ENCODE data around the gene L1CAM. TPM values are rescaled to one million over a fixed set of nuclear protein-coding genes. Genes with fewer than 3 reads are reported as not detected.

Gene L1CAM
- total RNA-seq, 3 donors from 2014 or later (not counting 1 experiment from before 2014, with no cell fraction given), result 0.23 to 0.98 TPM; not detected in 1

GRCh38 chrX:153874366-153875125 lies 11.4 kb downstream of the L1CAM start:
- TF ChIP-seq, protein P1, sequence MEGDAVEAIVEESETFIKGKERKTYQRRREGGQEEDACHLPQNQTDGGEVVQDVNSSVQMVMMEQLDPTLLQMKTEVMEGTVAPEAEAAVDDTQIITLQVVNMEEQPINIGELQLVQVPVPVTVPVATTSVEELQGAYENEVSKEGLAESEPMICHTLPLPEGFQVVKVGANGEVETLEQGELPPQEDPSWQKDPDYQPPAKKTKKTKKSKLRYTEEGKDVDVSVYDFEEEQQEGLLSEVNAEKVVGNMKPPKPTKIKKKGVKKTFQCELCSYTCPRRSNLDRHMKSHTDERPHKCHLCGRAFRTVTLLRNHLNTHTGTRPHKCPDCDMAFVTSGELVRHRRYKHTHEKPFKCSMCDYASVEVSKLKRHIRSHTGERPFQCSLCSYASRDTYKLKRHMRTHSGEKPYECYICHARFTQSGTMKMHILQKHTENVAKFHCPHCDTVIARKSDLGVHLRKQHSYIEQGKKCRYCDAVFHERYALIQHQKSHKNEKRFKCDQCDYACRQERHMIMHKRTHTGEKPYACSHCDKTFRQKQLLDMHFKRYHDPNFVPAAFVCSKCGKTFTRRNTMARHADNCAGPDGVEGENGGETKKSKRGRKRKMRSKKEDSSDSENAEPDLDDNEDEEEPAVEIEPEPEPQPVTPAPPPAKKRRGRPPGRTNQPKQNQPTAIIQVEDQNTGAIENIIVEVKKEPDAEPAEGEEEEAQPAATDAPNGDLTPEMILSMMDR (IDR thresholded peaks at IDR 0.05), result no peak
- Histone ChIP-seq H3K9me3 (ENCODE audit: control insufficient read depth, insufficient read depth, low read length) (no peaks in the 10 kb centered on the region), H3K4me1 (ENCODE audit: control insufficient read depth, insufficient read depth, low read length) (peaks cover 9% of the 10 kb centered on the region), H3K36me3 (ENCODE audit: control insufficient read depth, insufficient read depth, low read length) (no peaks in the 10 kb centered on the region), H3K4me3 (ENCODE audit: low read length) (no peak overlapping the region), H3K27ac (ENCODE audit: low read length) (no peak overlapping the region), H3K27me3 (ENCODE audit: control insufficient read depth, insufficient read depth, low read length) (peaks cover 5% of the 10 kb centered on the region)
- H3K27ac Mint-ChIP-seq, result no peak overlapping the region
- 85% methylated on average over 11 of the region's 13 CpGs for WGBS (ENCODE audit: insufficient coverage)
- intact Hi-C loops (cut with micrococcal nuclease), result no loop called here
- no peak for ATAC-seq
- DNase-seq, result no peak
- H3K4me3 Mint-ChIP-seq, result no peak overlapping the region
- no peaks in the 10 kb centered on the region for H3K9me3 Mint-ChIP-seq
- H3K27me3 Mint-ChIP-seq (ENCODE audit: low read depth in 2 of 2), result peaks cover 24 to 34% of the 10 kb centered on the region in 2 donors
- H3K4me1 Mint-ChIP-seq, result peaks cover 0 to 16% of the 10 kb centered on the region in 2 donors
- H3K36me3 Mint-ChIP-seq, result no peaks in the 10 kb centered on the region

GRCh38 chrX:153874085-153874365 lies 11.9 kb downstream of the L1CAM start:
- Mint-ChIP-seq H3K4me3 (no peak overlapping the region), H3K36me3 (no peaks in the 10 kb centered on the region), H3K4me1 (peaks cover 0 to 13% of the 10 kb centered on the region in 2 donors), H3K27me3 (ENCODE audit: low read depth in 2 of 2) (peaks cover 19 to 30% of the 10 kb centered on the region in 2 donors), H3K9me3 (no peaks in the 10 kb centered on the region), H3K27ac (no peak overlapping the region)
- TF ChIP-seq, protein P1 (IDR thresholded peaks at IDR 0.05), result no peak
- WGBS (ENCODE audit: insufficient coverage), result 67% methylated on average over 3 of the region's 3 CpGs
- Histone ChIP-seq H3K36me3 (ENCODE audit: control insufficient read depth, insufficient read depth, low read length) (no peaks in the 10 kb centered on the region), H3K4me3 (ENCODE audit: low read length) (no peak overlapping the region), H3K9me3 (ENCODE audit: control insufficient read depth, insufficient read depth, low read length) (no peaks in the 10 kb centered on the region), H3K4me1 (ENCODE audit: control insufficient read depth, insufficient read depth, low read length) (peaks cover 8% of the 10 kb centered on the region), H3K27me3 (ENCODE audit: control insufficient read depth, insufficient read depth, low read length) (peaks cover 5% of the 10 kb centered on the region), H3K27ac (ENCODE audit: low read length) (no peak overlapping the region)
- intact Hi-C loops (cut with micrococcal nuclease), result no loop called here
- ATAC-seq (no peak), DNase-seq (no peak)

DNA sequence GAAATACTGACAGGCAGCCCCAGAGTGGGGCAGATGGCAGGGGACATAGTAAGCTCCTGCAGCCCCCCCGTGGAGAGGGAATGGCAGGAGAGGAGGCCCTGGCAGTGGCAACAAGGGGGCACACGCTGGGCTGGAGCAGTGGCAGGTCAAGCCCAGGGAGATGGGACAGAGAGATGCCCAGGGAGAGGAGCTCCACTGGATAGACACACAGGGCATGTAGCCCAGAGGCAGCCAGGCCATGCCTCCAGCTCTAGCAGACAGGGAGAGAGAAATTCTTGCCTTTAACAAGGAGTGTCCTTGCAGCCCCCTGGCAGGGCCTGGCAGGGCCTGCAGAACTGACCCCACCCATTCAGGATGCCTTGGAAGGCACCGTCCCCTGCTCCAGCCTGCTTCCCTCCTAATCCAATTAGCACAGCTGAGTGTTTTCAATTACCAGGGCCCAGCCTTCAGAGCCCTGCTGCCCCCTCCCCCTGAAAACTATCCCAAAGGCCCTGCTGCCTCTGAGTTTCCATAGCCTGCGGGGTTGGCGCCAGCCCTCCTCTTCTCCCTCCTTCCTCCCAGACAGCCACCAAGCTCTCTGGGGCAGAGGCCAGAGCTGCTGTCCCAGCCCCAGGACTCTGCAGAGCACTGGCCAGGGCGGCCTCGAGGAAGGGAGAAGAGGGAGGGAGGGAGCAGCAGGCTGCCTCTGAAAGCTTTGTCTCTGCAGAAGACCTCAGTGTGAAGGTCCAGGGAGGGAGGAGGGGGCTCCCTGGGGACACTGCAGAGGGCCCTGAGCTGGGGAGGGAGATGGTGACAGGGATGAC lies 12.5 kb downstream of the L1CAM start:
- H3K4me3 ChIP-seq (ENCODE audit: low read length), result no peak overlapping the region
- no peaks in the 10 kb centered on the region for H3K36me3 ChIP-seq (ENCODE audit: control insufficient read depth, insufficient read depth, low read length)
- Mint-ChIP-seq H3K36me3 (no peaks in the 10 kb centered on the region), H3K9me3 (no peaks in the 10 kb centered on the region), H3K27ac (no peak overlapping the region), H3K27me3 (ENCODE audit: low read depth in 2 of 2) (peaks cover 14 to 25% of the 10 kb centered on the region in 2 donors), H3K4me1 (peaks cover 0 to 11% of the 10 kb centered on the region in 2 donors), H3K4me3 (no peak overlapping the region)
- intact Hi-C loops (cut with micrococcal nuclease), result no loop called here
- DNase-seq (no peak), ATAC-seq (no peak)
- H3K27me3 ChIP-seq (ENCODE audit: control insufficient read depth, insufficient read depth, low read length), result peaks cover 3% of the 10 kb centered on the region
- no peak overlapping the region for H3K27ac ChIP-seq (ENCODE audit: low read length)
- no peaks in the 10 kb centered on the region for H3K9me3 ChIP-seq (ENCODE audit: control insufficient read depth, insufficient read depth, low read length)
- peaks cover 5% of the 10 kb centered on the region for H3K4me1 ChIP-seq (ENCODE audit: control insufficient read depth, insufficient read depth, low read length)
- 48% methylated on average over 7 of the region's 7 CpGs for WGBS (ENCODE audit: insufficient coverage)
- TF ChIP-seq, protein P1 (IDR thresholded peaks at IDR 0.05), result no peak

Measured in natural killer cell (primary cell).